ENCODE data around the gene POLR2J3.
"Not testable (repeated sequence)": the region's sequence is repeated elsewhere in the genome, so short reads cannot be mapped to it uniquely, and the experiment has no call there.

POLR2J3 gene

DNA sequence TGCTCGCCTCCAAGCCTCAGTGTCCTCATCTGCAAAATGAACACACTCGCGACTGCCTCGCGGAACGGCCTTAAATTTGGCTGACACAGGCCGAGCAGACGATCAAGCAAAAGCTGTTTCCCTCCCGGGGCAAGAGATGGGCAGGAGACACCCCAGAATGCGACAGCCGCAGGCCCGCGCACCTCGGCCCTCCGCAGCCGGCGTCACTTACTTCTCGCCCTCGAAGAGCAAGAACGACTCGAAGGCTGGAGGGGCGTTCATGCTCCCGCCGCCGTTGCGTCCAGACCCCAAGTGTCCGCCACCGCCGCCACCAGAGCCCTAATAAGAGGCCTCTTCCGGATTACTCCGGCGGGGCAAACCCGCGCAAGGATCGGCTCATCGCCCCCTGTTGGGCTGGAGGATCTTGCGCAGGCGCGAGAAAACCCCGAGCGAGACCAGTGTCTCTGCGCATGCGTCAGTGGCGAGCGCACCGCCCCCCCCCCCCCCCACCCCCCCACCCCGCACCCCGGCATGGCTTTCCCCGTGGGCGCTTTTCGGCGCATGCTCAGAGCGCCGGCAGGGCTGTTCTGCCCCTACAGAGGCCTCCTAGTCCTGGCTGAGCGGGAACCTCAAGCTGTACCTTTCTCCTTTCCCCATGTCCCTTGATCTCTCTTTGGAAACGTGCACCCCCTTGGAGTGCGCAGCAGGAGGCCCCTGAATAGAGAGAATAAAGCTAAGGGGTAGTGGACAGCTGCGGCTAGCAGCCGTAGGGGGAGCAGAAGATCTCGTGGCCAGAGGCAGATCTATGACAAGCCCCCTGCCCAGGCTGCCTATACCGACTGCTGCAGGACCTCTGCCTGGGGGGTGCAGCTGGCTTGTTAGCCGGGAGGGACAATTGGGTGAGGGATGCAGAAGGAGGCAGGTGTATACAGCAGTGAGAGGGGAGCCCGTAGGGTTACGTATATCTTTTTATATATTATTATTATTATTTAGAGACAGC, at the start of gene POLR2J3:
Gene POLR2J3, minus strand, starts transcription at position 323 of the 979 bp plus-strand sequence. Its CDS starts 62 bp downstream, at position 261.
- DNase-seq: peak; percentile 99

DNA sequence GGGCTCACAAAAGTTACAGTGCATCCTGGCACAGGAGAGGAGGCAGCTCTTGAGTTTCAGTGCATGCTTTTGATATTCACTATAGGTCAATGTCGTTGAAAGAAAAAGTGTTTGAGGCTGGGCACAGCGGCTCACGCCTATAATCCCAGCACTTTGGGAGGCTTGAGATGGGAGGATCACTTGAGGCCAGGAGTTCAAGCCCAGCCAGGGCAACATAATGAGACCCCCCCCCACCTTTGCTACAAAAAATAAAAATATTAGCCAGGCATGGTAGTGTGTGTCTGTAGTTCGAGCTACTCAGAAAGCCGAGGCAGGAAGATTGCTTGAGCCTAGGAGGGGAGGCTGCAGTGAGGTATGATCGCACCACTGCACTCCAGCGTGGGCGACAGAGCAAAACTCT, 45.7 kb upstream of the POLR2J3 start:
- DNase-seq: not testable (repeated sequence)

DNA sequence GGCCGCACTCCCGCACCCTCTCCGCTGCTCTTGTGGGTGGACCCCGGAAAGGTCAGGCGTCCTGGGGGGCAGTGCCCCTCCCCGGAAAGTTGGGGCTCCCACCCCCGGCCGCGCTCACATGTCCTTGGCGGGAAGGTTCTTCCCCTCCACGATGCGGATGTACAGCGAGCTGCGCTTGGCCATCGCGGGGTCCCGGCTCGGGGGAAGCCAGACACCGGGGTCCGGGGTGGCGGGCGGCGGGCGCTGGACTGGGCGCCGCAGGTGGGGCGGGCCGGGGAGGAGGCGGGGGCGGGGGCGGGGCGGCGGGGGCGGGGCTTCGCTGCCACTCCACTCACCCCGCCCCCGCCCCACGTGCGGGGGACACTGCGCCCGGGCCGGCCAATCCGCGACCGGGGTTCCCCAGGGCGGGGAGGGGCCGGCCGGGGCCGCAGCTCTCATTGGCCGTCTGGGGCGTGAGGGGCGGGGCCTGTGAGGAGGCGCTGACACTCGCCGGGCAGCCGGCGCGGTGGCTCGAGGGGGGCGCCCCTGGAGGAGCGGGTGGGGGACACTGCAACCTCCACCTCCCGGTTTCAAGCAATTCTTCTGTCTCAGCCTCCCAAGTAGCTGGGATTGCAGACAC, 44.2 kb upstream of the POLR2J3 start, which contains the start of gene RASA4:
Gene RASA4, minus strand, starts transcription at position 250 of the 619 bp plus-strand sequence. Its CDS starts 67 bp downstream, at position 183.
- peak; percentile 23 to 33 for DNase-seq

DNA sequence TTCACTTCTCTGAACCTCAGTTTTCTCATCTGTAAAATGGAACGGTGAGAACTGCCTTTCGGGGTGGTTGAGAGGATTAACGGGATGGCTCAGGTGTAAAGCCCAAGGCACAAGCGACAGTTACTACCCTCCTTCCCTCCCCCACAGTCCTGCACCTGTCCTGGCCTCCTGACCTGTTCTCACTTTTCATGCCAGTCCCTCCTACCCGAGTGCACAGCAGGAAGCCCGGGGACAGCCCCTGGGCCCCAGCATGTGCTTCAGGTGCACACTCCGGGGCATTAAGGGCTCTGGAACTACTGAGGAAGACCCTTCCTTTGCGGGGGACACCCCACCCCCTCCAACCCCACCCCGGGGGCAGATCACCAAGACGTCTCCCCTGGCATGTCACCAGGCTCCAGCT, 43.5 kb upstream of the POLR2J3 start:
- not testable (repeated sequence) for DNase-seq

DNA sequence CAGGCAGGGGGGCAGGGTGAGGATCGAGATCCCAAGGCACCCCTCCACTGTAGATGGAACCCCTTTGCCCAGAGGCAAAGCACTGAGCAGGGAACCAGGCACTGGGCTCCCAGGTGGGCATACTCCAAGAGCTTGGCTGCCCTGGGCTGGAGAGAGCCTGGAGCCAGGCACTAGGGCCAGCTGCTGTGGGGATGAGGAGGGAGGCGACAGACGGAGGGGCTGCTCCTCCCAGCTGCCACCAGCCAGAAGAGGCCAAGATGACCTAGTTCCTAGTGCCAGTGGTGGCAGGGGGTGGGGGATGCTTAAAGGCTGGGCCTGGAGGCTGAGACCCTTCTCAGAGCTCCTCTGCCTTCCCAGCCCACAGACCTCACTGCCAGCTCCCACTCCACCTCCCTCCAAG, 42.5 kb upstream of the POLR2J3 start:
- not testable (repeated sequence) for DNase-seq

DNA sequence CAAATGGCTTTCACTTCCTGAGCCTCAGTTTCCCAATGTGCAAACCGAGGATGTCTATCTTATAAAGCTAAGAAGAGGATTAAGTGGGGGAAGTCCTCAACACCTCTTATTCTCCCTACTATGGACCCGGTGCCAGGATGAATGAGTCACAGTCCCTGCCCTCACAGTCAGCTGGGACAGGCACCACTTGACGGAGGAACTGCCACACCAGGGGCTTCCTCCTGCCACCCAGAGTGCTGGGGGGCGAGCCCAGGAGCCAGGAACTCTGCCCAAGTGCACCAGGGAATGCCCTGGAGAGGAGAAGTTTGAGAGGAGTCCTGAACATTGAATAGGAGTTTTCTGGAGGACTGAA, 41.9 kb upstream of the POLR2J3 start:
- DNase-seq: not testable (repeated sequence)

DNA sequence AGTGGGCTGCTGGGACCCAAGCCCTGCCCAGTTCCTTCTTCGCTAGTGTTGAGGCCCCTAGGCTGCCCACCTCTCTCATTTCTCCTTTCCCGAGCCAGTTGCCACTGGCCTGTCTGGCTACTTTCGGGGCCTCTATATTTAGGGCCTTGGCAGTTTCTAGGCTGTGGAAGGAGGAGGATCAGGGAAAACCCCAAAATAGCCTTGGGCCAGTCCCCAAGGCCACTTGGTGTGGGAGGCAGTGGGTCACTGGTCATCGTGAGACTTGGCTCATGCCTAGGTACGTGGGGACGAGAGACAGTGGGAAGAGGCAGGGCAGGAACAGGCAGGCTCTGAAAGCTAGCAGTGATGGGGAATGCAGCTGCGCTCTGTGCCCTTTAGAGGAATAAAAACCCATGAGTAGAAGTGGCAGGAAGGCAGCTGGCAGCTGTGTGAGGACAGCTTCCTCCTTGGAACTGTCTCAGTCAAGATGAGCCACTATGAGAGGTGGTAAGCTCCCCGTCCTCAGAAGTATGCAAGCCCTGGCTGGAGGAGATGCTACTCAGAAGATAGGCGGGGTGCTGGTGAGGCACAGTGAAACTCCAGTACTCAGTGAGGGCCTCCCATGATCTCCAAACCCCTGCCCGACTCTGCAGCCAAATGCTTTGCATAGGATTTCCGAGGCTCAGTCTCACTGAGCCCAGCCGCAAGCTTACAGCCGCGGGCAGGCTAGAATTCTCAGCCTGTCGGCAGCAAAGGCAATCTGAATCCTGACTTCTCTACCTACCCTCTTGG, 41.4 kb upstream of the POLR2J3 start:
- not testable (repeated sequence) for DNase-seq

DNA sequence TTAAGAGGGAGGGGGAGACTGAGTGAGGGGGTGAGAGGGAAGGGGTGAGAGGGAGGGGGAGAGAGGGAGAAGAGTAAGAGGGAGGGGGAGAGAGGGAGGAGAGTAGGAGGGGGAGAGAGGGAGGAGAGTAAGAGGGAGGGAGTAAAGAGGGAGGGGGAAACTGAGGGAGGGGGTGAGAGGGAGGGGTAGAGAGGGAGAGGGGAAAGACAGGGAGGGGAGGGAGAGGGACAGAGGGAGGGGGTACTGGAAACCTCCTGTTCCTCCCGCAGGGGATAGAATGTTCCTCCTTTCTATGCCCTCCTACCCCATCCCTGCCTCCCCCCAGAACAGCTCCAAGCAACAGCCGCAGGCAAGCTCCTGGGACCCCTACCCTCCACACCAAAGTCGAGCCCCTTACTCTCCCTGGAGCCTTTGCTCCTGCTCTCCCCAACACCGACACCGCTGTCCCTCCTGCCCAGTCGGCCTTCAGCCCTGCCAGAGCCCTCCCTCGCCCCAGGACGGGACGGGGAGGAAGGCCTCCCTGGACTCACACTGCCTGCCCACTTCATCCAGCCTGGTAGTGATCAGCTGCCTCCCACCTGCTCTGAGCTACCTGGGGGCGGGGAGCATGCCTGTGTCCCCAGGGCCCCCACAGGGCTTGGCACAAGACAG, 39.4 kb upstream of the POLR2J3 start:
- not testable (repeated sequence) for DNase-seq

DNA sequence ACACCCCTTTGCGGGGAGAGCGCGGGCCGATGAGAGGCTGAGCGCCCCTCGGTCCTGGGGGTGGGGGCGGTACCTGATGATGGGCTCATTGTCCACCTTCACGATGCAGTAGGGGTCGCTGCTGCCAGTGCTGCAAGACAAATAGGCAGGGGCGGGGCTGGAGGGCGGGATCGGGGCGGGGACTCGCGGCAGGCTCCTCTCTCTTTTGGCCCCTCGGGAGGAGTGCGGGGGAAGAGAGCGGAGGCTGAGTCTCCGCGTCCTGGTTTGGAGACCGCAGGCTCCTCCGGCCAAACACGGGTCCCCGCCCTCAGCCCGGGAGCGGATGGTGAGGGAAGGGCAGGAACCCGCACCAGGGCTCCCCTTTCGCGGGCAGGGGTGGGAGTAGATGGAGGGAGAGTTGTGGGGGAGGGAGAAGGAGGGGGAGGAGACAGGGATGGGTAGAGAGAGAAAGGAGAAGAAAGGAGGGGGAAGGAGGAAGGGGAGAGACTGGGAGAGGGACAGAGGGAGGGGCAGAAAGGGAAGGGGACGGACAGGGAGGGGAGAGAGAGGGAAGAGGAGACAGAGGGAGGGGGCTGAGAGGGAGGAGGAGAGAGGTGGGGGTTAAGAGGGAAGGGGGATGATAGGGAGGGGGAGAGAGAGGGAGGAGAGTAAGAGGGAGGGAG, 38.8 kb upstream of the POLR2J3 start:
- not testable (repeated sequence) for DNase-seq

DNA sequence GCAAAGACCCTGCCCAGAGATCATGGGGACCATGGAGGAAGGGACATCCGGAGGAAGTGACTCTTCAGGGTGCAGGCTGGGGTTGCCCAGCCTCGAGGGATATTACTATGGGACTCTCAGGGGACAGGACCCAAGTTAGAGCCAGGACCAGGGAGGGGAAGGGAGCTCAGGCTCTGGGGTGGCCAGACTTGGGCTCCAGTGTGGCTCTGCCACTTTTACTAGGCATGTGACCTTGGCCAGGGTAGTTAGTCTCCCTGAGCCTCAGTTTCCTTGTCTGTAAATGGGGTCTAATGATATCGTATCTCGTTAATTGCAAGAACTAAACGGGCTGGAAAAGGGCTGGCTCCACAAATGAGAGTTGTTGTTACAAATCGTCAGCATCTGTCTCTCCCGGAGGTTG, 38.1 kb upstream of the POLR2J3 start:
- not testable (repeated sequence) for DNase-seq

DNA sequence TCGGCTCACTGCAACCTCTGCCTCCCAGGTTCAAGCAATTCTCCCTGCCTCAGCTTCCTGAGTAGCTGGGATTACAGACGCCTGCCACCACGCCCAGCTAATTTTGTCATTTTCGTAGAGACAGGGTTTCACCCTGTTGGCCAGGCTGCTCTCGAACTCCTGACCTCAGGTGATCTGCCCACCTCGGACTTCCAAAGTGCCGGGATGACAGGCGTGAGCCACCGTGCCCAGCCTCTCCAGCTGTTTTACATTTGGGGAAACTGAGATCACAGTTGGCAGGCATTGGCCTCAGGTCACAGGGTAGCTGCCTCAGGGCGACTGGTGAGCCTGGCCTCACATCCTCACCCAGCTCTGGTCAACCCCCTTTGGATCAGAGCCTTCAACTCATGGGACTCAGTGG, 37.4 kb upstream of the POLR2J3 start:
- DNase-seq: not testable (repeated sequence)

DNA sequence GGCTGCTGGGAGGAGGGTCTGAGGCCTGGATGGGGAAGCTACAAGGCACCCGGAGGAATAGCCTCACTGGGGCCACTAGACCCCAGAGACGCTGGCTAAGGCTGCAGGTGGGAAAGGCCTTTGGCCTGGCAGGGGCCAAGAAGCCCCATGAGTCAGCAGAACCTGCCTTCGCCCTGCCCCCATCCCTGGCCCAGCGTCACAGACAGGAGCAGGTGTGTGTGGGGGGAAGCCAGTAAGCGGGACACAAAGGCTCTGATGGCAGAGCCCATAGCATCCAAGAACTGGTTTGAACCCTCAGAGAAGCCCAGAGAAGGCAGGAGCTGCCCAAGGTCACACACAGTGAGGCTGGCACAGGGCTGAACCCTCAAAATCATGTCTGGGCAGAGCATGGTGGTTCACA, 34.5 kb upstream of the POLR2J3 start:
- not testable (repeated sequence) for DNase-seq

DNA sequence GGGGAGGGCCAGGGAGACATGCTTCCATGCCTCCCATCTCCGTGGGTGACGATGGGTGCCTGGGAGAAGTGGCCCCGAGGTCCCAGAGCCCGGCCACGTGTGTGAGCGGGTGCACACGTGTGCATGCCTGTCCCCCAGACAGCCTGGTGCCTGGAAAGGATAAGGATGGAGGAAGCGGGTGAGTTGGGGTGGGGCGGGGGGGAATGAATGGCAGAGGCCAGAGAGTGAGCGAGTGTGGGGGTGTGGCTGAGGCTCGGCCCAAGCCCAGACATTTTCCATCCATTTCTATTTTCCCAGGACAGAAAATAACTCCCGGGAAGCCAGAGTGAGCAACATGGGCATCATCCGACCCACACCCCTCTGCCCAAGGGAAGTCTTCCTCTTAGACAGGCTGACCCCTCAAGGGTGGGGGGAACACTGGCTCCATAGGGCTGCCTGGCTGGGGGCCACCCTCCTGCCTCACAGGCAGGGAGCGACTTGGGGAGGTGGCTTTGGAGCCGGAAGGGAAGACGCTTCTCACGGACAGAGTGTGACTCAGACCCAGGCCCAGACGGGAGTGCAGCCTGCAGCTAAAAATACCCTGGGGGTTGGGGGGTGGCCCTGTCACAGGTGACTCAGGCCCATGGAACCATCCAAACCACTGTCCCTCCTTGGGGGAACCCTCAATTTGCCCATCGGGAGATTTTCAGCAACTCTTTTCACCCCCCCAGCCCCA, 32.2 kb upstream of the POLR2J3 start:
- not testable (repeated sequence) for DNase-seq

DNA sequence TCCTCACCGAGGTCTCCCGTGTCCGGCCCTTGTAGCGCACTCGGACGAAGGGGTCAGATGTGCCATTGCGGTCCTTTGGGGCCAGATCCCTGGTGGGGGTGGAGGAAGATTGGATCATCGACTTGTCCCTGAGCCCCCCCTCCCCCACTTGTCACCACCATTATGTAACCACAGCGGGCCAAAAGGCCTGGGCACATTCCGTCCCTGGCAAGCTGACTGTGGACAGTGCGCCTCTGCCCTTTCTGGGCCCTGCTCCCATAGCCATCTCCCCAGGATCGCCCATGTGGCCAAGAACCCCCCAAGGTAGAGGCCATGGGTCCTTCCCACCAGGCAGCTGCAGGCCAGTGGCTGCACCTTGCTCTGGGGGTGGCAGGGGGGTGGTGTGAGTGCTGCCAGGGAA, 29.9 kb upstream of the POLR2J3 start:
- DNase-seq: not testable (repeated sequence)

DNA sequence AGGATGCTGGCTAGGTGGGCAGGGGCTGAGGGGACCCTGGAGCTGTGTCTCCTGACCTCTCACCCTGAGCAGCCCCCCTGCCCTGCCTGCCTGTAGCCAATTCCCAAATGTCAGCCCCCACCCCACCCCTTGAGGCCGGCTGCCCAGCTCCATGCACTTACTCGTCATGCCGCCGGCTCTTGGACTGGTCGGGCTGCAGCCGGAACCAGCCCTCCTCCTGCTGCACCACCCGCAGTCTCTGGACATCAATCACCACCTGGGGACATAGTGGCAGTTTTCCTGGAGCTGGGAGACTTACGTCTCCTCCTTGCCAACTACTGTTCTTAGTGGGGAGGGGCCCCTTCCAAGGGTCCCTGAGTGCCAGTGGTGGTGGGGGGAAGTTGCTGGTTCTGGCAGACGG, 27.3 kb upstream of the POLR2J3 start:
- not testable (repeated sequence) for DNase-seq

DNA sequence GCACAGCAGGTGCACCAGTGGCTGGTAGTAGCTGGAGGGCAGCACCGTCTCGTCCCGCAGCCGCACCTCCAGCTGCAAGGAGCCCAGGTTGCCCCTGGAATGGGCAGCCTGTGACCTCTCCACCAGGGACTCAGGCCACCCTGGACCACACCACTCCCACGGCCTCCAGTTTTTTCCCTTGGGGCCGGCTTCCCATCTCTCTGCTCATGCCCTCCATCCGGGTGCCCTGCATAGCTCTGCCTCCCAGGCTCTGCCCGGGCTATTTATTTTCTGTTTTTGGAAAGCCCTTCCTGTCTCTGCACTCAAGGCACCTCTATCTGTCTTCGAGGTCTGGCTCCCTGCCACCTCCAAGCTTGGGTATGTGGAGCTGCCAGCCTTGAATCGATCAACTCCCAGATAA, 23.7 kb upstream of the POLR2J3 start:
- not testable (repeated sequence) for DNase-seq

DNA sequence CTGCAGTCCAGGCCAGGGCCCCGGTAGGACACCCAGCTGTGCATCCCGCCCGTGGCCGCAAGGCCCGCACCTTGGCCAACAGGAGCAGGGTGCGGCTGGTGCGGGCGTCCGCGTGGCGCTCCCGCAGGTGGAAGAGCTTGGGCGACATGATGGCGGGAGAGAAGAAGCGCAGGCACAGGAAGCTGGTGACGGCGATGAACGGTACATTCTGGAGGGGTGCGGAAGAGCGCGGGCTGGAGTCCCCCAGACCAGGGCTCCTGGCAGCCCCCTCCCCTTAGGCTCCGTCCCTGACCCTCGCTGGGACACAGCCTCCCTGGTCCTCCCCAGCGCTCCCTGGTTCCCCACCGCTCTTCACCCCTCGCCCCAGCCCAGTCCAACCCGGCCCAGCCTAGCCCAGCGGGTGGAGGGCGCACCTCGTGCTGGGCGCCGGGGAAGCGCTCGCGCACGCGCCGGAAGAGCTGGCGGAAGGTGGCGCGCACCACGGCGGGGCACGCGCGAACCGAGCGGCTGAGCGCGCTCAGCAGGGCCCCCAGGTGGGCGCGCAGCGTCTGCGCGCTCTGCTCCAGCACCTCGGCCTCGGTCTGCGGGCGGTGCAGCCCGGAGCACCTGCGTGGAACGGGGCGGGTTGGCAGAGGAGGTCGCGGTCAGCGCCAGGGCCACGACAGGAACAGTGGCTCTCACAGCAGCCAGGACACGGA, 21.4 kb upstream of the POLR2J3 start:
- not testable (repeated sequence) for DNase-seq

DNA sequence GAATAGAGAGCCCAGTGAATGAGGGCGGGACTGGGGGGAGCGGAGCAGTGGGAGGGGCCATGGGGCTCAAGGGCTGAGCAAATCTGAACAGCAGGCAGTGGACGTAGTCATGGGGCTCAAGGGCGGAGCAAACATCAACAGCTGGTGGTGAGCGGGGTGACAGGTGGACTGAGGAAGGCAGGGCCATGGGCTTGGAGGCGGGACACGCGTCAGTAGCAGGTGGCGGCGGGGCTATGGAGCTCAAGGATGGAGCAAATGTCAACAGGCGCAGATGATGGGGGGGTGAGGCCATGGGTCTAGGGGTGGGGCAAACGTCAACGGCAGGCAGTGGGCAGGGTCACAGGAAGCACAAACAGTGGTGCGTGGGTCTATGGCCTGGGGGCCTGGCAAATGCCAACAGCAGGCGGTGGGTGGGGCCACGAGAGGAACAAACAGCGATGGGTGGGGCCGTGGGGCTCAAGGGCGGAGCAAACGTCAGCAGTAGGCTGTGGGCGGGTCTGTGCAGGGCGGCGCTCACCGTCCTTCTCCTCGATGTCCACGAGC, 20.2 kb upstream of the POLR2J3 start:
- peak in 1 of 2 experiments; percentile 32 for DNase-seq

DNA sequence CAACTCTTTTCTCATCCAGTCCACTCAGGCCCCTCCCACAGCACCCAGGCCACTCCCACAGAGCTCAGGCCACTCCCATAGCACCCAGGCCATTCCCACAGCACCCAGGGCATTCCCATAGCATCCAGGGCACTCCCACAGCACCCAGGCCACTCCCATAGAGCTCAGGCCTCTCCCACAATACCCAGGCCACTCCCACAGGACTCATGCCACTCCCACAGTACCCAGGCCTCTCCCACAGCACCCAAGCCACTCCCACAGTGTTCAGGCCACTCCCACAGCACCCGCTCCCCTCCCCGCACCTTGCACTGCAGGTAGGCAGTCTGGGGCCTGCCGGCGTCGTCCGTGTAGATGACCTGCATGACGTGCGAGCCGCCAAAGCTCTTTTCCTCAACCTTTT, 17.5 kb upstream of the POLR2J3 start:
- not testable (repeated sequence) for DNase-seq

DNA sequence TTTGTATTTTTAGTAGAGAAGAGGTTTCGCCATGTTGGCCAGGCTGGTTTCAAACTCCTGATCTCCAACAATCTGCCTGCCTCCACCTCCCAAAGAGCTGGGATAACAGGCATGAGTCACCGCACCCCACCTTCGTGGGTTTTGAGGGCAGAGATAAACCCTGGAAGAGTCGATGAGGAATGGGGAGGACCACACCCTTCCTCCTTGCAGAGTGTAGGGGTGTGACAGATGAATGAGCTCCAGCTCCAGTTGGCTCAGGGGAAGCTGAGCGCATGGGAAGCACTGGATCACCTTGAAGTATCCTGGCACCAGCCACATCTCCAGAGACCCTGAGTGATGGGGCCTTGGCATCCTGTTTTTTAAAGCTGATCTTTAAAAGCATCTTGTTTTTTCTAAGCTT, 11.1 kb upstream of the POLR2J3 start:
- not testable (repeated sequence) for DNase-seq
